Measurements from ENCODE around the gene RYR3.

RYR3 gene

DNA sequence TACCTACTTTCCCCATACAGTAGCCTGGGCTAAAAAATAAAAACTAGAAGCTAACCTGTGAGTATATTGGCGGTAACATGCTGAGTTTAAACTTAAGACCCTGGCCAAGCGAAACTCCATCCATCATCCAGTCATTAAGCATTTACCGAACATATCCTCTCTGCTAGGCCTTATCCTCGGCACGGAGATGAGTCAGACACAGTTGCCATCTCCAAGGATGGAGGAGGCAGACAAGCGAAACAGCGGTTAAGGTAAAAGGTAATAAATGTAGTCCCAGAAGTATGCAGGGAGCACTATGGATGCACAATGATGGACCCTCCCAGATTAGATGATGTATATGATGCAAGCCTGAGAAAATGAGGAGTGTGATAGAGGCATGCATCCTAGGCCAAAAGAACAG, 143.6 kb downstream of the RYR3 start:
- DNase-seq = no peak

- DNase-seq = no peak
Measured at GRCh38 chr15:33454996-33455395, 144.2 kb downstream of the RYR3 start.

- no peak for DNase-seq
Measured at GRCh38 chr15:33458421-33458820, 147.7 kb downstream of the RYR3 start.

- no peak for DNase-seq
Measured at GRCh38 chr15:33460166-33460805, 149.5 kb downstream of the RYR3 start.

GRCh38 chr15:33461671-33462070, 150.9 kb downstream of the RYR3 start:
- DNase-seq = no peak

- DNase-seq = no peak
Measured at GRCh38 chr15:33467146-33467815, 156.5 kb downstream of the RYR3 start.

GRCh38 chr15:33467816-33468163, 157.0 kb downstream of the RYR3 start:
- no peak for DNase-seq

DNA sequence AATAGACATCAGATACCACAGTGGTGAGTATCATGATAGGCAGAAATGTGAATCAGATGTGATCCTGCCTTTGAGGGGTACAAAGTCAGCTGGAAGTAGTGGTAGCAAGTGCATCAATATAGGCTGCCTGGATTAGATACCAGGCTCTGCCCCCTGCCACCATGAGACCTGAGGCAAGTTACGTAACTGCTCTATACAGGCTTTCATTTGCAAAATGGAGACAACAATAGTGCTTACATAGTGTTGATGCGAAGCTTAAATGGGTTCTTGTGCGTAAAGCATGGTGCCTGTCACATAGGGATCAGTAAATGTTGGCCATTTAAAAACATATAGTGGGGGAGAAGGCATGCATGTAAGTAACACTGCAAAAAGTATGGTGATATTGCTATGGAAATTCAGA, 158.0 kb downstream of the RYR3 start:
- DNase-seq = no peak

DNA sequence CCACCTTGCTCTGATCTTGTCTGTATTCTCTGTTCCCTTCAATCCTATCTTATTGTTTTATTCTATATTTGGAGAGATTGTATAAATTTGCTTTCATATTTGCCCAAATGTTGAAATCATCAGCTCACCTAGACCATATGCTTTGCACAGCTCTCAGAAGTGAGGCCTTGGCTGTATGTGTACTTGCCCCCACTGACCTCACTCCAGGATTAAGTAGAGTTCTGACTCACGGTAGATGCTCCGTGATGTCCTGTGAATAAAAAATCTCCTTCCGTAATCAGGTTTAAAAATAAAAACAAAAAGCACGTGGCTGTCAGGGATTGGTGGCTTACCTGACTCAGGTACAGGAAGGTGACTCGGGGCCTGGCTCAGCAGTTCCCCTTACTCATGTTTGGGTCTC, 162.2 kb downstream of the RYR3 start:
- no peak for DNase-seq

DNA sequence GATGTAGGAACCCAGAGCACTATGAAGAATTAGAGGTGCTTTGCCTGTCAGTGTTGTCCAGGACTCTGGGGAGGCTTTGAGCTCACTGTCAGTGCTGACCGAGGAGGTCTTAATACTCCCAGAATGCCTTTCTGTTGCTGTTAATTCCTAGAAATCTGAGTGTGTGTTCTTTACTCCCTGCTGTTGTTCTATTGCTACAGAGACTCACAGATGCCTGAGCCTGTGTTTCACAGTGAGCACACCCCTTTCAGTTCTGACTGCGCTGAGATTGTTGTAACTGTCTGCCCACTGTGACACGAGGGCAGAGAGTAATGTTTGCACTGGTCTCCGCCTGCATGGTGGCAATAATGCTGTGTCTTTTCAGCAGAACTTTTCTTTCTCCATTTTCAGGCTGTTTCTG, 162.9 kb downstream of the RYR3 start:
- DNase-seq = no peak

DNA sequence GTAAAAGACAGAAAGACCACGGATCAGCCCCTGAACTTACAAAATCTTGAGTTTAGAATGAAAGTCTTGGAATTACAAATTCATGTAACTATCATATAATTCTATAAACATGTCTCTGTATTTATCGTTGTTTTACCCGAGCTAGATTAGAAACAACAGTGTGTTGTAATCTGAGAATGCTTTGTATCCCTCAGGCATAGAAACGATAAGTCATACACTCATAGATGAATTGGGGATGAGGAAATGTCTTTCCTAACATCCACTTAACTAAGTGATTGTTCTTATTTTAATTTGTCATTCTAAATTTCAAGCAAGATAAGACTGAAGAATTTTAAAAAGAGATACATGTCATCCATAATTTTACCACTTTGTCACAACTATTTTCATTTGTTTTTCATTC, 165.3 kb downstream of the RYR3 start:
- DNase-seq = no peak

DNA sequence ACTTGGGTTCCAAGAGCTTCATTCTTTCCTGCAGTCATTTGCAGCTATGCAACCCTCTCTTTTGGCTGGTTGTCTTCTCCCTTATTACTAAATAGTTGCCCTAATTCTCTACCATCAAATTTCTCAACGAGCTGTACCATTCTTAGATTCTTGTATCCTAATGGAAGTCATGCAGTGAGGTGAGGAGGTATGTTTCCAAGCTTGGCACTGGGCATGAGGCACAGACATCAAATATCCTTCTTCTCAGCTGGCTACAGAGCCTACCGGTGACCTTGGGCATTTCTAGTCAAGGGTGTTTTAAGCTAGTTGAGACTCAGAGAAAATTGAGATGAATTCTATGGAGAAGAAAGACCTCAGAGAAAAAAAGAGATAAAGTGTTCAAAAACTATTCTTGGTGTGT, 166.1 kb downstream of the RYR3 start:
- DNase-seq = no peak

- DNase-seq = no peak
Measured at GRCh38 chr15:33489335-33489734, 178.6 kb downstream of the RYR3 start.

GRCh38 chr15:33490703-33491102, 179.9 kb downstream of the RYR3 start:
- DNase-seq = no peak

DNA sequence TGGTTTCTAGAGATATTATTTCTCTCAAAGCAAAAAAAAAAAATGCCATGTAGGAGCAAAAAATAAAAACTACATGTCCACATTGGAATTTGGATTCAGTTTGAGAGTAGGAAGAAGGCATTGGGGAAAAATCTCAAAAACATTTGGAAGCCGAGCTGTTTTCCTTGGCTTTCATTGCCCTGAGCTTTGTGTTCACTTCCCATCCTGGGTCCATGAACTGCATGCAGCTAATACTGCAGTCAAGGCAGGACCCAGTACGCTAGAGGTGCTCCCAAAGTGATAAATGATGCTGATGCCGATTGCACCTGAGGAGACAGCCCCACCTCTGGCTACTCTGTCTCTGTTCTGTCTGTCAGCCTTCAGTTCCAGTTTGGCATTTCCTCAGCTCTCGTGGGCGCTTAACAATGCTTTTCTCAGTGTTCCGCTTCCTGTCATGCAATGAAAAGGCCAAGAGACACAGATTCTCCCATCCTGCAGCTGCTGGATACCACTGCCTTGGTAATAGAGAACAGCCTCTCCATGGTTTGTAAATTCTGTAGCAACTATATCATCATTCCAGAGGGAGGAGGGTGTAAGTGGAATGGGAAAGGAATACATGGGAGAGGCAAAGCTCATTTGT, 181.8 kb downstream of the RYR3 start:
- DNase-seq = no peak

DNA sequence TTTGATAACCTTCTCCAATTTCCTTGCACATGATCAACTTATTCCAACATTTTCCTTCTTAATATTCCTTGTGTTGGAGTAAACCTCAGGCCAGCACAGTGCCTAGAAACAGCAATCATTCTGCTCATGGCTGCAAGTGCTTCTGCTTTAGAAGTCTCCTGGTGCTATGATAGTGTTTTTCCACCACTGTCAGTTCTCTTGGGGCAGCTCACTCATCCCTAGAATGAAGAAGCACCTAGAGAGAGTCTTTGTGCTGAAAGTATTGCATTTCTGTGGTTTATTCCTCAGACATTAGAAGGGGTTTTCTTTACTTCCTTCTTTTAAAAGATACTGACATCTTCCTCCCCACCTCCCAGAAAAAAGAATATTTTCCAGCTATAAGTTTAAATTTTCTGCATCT, 183.5 kb downstream of the RYR3 start:
- no peak for DNase-seq

DNA sequence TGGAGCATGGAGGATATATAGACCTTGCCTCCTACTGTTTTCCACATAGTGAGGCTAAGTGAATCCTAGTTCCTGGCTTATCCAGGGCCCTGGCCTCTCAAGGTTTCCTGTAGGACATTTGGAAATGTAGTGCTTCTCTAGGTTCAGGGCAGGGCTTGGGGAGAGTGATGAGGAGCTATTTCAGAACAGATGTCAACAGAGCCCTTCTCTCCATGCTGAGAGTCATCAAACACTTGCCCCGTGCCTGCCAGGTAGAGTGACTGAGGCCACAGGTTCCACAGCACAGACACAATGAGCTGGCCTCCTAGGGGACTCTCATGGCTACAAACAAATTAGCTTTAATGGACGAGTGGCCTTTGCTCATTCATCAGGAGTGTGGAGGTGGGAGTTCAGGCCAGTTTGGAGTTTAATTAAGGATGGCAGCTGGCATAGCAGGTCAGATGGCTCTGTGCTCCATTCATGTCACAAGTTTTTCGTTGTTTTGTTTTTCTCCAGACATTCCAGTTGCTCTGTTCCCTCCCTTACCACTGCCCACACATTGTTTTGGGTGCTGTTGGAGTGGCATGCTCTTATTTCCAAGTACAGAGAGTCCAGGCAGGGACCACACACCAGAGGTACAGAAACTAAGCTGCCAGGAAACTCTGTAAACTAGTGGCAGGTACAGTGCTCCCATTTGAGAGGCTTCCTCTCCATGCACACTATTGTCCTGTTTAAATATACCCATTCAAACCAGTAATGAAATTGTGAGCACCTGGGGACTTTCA, 189.8 kb downstream of the RYR3 start:
- no peak for DNase-seq

DNA sequence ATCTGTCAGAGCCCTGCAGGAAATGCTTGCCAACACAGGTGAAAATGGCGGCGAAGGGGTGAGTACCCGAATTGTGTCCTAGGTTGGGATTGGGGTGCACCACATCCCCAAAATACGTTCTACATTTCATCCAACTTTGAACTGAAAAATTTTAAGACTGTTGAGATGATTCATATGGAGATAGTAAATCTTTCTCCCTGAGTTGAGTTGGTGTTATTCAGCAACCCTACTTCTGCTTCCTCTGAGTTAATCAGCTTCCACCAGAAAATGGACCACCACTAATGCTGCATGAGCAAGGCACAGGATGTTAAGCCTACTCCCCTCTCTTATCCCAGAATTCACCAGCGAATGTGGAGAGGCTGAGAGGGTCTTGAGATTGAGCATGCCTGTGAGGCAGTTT, 192.9 kb downstream of the RYR3 start:
- no peak for DNase-seq

- no peak for DNase-seq
Measured at GRCh38 chr15:33506781-33507296, 196.1 kb downstream of the RYR3 start.

DNA sequence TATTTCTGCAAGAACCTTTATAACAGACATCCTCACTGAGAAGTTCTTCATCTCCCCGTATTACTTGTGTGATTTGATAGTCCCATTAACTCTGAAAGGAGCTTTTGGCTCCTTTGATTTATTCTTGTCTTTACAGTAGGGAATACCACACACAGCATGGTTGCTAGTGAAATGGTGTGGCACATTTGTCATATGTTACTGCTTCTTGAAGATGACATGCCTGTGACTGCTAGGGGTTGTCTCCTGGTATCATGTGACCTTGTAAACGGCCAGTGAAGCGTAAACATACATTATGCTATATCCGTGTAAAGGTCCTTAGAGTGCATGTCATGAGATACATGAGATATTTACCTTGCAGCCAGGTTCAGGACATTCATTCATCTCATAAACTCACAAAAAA, 197.9 kb downstream of the RYR3 start:
- DNase-seq = no peak

GRCh38 chr15:33515121-33515520, 204.4 kb downstream of the RYR3 start:
- DNase-seq = no peak

DNA sequence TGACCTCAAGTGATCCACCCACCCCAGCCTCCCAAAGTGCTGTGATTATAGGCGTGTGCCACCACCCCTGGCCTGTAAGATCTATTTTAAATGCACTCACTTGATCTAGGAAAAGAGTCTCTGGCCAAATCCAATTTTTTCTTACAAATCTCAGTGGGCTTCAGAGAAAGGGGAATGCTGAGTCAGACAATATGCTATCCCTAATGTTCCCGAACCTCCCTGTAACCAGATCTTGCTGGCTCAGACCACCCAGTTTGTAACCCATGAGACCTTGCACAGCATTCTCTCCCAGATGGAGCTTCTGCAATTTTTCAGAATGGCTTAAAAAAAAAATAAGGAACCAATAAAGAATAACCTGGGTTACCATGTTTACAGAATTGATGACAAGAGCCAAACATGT, 205.8 kb downstream of the RYR3 start:
- no peak for DNase-seq

DNA sequence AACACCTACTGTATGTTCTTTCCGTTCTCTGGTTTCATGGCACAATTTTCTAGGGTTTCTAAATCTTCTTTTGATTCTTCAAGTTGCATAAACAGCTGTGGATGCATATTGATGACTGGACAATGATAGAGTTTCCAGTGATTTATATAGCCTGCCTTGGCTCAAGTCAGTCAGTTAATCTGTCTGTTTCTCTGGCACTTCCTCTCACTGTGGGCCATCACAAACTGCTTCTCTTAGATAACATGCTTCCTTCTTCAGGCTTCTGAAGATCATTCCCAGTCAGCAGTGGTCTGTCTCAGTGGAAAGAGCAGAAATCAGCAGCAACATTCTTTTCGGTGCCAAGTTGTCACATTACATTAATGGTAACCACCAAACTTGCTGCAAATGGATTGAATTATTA, 207.2 kb downstream of the RYR3 start:
- no peak for DNase-seq

DNA sequence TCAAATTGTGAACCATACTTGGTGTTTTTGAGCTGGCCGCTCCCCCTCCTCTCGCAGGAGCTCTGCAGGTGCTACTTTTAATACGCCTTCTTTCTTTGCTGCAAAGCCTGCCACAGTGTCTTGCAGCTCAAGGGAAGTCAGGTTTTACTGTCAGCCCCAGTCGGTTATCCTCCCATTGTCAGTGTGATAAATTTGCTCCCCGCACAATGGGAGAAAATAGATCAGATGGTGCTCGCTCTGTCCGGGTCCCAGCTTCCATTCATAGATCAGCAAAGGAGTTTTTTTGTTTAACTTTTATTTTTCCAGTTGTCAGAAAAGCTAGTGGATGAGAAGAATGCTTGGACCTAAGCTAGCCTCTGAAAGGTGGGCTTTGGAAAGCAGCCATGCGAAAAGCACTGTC, 207.7 kb downstream of the RYR3 start:
- DNase-seq = no peak
